Measurements from ENCODE around the gene FCSK.

Gene FCSK

GRCh38 chr16:70438969-70439862 is 15.2 kb upstream of the FCSK start, which contains the start of gene ST3GAL2 (continued):
- TF ChIP-seq ZNF362 (tag by site-specific recombination; IDR thresholded peaks at IDR 0.05) (no peak), ZNF624 (tag by site-specific recombination; IDR thresholded peaks at IDR 0.05) (no peak), ZNF692 (tag by site-specific recombination; IDR thresholded peaks at IDR 0.05) (peak; percentile 78), ZNF48 (tag by site-specific recombination; IDR thresholded peaks at IDR 0.05) (no peak), PRDM6 (tag by site-specific recombination; IDR thresholded peaks at IDR 0.05) (no peak), FEZF1 (tag by site-specific recombination; IDR thresholded peaks at IDR 0.05) (no peak), ZSCAN18 (tag by site-specific recombination; IDR thresholded peaks at IDR 0.05) (0 out of 2 replicates have a peak, but pooled peaks have one; percentile 24), ZNF433 (tag by site-specific recombination; IDR thresholded peaks at IDR 0.05; ENCODE audit: low read depth) (no peak), ZSCAN4 (tag by site-specific recombination; IDR thresholded peaks at IDR 0.05) (no peak), ZNF449 (tag by site-specific recombination; IDR thresholded peaks at IDR 0.05) (peak; percentile 60), KLF7 (tag by site-specific recombination; IDR thresholded peaks at IDR 0.05; ENCODE audit: borderline replicate concordance) (peak; percentile 76; the same call in 1 of the 2 replicates), ZBTB49 (tag by site-specific recombination; IDR thresholded peaks at IDR 0.05; ENCODE audit: low read depth) (no peak), ZNF311 (tag by site-specific recombination; IDR thresholded peaks at IDR 0.05; ENCODE audit: borderline replicate concordance) (no peak), ZNF561 (tag by site-specific recombination; IDR thresholded peaks at IDR 0.05; ENCODE audit: borderline replicate concordance) (no peak; the same call in 1 of the 2 replicates), ZNF785 (tag by site-specific recombination; IDR thresholded peaks at IDR 0.05) (no peak), ZBTB7A (tag by site-specific recombination; IDR thresholded peaks at IDR 0.05; ENCODE audit: low read depth) (peak; percentile 99), ZNF777 (tag by site-specific recombination; IDR thresholded peaks at IDR 0.05; ENCODE audit: borderline replicate concordance) (peak; percentile 44; the same call in 1 of the 2 replicates), TSHZ1 (tag by site-specific recombination; IDR thresholded peaks at IDR 0.05; ENCODE audit: borderline replicate concordance) (no peak), ZNF2 (tag by site-specific recombination; IDR thresholded peaks at IDR 0.05) (peak; percentile 51; the same call in 1 of the 2 replicates), MEIS1 (CRISPR knock-in tag; IDR thresholded peaks at IDR 0.05; ENCODE audit: borderline replicate concordance) (no peak), TRIM28 (IDR thresholded peaks at IDR 0.05; ENCODE audit: borderline replicate concordance, low read length) (no peak), ZNF654 (tag by site-specific recombination; IDR thresholded peaks at IDR 0.05; ENCODE audit: low read depth) (no peak), ZNF174 (tag by site-specific recombination; IDR thresholded peaks at IDR 0.05) (no peak)

All from HEK293 (cell line).